GM21717 (cell line): ENCODE measurements around the gene LEF1.

Source experiments
- ATAC-seq: cut with Tn5 transposase; IDR thresholded peaks from one replicate; pipeline ENCODE4 v1.9.1; 2021; ENCODE audit warnings: mild to moderate bottlenecking, moderate library complexity; ENCODE audit not compliant: unreplicated experiment

Gene LEF1

GRCh38 chr4:108115168-108115526 lies 53.6 kb downstream of the LEF1 start:
- no peak for ATAC-seq

GRCh38 chr4:108114503-108114902 lies 54.2 kb downstream of the LEF1 start:
- no peak for ATAC-seq

GRCh38 chr4:108113229-108113628 lies 55.5 kb downstream of the LEF1 start:
- no peak for ATAC-seq

GRCh38 chr4:108111781-108112180 lies 57.0 kb downstream of the LEF1 start:
- no peak for ATAC-seq

- ATAC-seq = no peak
Observed at GRCh38 chr4:108110450-108110849, 58.3 kb downstream of the LEF1 start.

- ATAC-seq = peak; percentile 74
Observed at GRCh38 chr4:108109997-108110416, 58.7 kb downstream of the LEF1 start.

GRCh38 chr4:108109111-108109510 lies 59.6 kb downstream of the LEF1 start:
- no peak for ATAC-seq

GRCh38 chr4:108107729-108108382 lies 60.9 kb downstream of the LEF1 start:
- no peak for ATAC-seq

- ATAC-seq = no peak
Observed at GRCh38 chr4:108107101-108107500, 61.6 kb downstream of the LEF1 start.

- no peak for ATAC-seq
Observed at GRCh38 chr4:108106186-108106585, 62.5 kb downstream of the LEF1 start.

- no peak for ATAC-seq
Observed at GRCh38 chr4:108103099-108103862, 65.5 kb downstream of the LEF1 start.

- ATAC-seq = no peak
Observed at GRCh38 chr4:108100827-108101226, 67.9 kb downstream of the LEF1 start.

GRCh38 chr4:108099838-108100237 lies 68.9 kb downstream of the LEF1 start:
- ATAC-seq = no peak

GRCh38 chr4:108097990-108098553 lies 70.7 kb downstream of the LEF1 start:
- ATAC-seq = no peak

GRCh38 chr4:108094923-108095482 lies 73.7 kb downstream of the LEF1 start:
- ATAC-seq = no peak

- no peak for ATAC-seq
Observed at GRCh38 chr4:108094131-108094530, 74.6 kb downstream of the LEF1 start.

- no peak for ATAC-seq
Observed at GRCh38 chr4:108092288-108092687, 76.4 kb downstream of the LEF1 start.

- ATAC-seq = no peak
Observed at GRCh38 chr4:108087293-108087967, 81.3 kb downstream of the LEF1 start.

GRCh38 chr4:108081256-108081655 lies 87.5 kb downstream of the LEF1 start:
- no peak for ATAC-seq

- no peak for ATAC-seq
Observed at GRCh38 chr4:108080747-108081146, 88.0 kb downstream of the LEF1 start.

- ATAC-seq = no peak
Observed at GRCh38 chr4:108078024-108078733, 90.6 kb downstream of the LEF1 start.
